GM19395 (cell line): ENCODE measurements around the gene FILIP1L.

ENCODE experiments used
- ATAC-seq: cut with Tn5 transposase; IDR thresholded peaks from one replicate; pipeline ENCODE4 v1.9.1; 2021; ENCODE audit warnings: mild to moderate bottlenecking, moderate library complexity; ENCODE audit not compliant: unreplicated experiment

FILIP1L gene

DNA sequence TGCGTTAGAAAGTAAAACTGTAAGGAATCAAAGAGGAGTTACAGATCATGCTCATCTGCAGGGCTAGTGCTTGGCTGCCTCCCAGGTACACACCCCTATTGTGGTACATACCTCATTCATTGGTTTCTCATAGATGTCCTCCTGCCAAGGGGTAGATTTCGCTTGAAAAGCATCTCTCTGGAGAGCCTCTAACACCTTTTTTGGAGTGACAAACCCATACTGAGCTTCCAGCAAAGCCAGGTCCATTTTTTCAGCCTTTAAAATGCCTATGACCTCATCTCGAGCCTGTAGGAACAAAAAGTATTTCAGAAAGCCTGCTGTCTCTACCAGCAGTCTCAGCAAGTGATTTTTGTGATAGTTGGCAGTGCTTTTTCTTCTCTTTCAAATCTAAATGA, 184.6 kb downstream of the FILIP1L start:
- ATAC-seq: no peak

DNA sequence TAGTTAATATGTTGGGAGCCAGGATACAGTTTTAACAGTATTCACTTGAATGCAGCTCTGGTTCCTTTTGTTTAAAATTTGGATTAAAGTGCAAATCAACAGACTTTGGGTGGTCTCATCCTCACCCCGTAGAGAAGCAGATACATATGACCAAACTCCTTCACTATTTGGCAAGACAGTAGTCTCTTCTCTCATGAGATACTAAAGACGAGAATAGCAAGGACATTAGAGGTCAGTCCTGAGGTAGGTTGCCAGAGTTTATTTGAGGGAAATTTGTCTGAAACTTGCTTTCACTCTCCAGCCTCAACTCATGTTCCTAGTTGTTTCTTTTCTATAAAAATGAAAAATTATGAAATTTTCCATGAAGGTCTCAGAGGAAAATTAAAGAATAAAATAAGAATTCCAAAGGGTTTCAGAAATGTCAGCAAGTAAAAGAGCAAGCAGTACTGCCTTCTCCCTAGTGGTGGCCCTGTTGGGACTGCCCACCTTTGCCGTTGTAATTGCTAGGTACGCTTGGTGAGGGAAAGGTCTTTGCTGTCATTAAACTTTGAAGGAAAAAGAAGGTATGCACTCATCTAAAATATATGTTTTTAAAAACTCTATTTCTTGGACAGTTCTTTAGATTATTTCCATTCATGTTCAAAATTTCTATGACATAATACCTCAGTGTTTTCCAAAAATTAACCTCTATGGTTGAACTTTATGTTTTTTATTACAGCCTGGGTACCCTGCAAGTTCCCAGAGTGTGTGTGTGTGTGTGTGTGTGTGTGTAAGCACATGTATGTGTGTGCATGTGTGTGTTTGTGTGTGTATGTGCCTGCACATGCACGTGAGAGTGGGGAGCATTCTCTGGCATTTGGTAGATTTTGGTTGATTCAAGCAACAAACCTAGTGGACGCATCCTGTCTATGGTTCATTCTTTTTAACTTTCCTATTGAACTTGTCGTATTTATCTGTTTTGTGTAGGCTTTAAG, 185.2 kb downstream of the FILIP1L start:
- no peak for ATAC-seq

DNA sequence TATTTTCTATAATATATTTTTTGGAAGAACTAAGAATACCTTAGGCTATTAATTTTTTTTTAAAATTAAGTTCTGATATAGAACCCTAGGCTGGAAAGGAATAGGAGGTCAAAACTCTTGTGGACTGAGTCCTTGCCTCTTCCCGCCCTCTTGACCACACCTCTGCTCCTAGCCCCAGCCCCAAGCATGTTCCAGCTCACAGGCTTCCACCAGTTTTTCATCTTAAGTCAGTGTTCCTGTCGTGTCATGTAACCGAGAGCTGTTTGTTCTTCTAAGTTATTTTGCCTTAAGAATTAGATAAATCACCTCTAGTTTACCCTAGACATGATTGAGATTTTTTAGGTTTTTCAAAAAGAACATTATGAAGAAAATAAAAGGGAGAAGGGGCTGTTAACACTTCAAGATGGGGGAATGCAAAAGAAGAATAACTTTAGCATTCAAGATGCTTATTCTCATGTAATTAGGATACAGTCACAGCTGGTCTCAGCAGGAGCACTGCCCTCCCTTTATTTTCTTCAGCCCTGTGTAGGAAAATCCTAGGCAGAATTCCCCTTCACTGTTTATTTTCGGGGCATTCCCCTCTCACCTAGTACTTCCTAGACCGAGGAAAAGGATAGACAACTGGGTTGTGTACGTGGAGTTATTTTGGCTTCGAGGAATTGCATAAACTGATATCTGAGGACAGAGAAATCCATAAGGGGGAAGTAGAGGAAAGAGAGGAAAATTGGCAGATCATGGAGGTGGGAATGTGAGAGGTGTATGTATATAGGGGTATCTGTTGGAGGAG, 186.4 kb downstream of the FILIP1L start:
- ATAC-seq: no peak

DNA sequence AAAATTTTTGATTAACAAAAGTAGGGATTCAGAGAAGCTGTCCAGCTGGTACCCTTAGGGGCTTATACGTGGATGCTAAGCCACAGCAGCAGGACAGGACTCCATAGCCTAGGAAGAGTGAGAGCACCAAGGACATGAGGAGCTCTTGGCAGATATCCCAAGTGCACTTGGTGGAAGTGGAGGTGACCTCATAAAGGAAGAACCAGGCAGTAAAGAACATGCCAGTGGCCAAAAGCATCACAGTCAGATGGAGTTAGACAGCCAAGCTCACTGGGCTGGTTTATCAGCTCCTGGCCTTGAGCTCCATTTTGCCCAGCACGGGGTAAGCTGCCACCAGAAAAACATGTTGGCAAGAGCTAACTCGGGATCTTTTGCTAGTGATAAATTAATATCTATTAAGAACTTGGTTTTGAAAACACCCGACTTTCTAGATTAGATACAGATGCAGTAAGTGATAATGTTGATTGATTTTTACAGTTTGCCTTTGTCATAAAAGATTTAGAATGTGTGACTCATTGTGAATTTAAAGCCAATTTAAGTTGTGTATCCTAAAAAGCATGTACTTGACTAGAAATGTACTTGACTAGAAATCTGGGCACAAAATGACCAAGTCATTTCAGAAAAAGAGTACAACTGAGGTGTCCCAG, 188.6 kb downstream of the FILIP1L start:
- ATAC-seq: no peak

DNA sequence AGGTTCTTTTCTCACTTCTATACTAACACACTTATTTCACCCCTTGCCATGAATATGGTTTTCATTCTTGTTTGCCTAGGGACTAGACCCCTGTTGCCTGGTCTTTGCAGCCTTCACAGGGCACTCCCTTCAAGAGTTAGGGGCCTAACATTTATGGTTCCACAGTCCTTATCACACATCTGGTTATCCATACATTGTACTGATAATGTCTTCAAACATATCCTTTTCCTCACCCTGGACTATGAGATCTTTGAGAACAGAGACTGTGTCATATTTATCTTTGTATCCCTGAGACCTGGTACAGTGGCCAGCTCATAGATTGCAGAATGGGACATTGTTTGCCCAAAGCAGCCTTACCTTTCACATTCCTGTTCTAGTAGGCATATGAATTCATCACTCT, 190.4 kb downstream of the FILIP1L start:
- no peak for ATAC-seq

DNA sequence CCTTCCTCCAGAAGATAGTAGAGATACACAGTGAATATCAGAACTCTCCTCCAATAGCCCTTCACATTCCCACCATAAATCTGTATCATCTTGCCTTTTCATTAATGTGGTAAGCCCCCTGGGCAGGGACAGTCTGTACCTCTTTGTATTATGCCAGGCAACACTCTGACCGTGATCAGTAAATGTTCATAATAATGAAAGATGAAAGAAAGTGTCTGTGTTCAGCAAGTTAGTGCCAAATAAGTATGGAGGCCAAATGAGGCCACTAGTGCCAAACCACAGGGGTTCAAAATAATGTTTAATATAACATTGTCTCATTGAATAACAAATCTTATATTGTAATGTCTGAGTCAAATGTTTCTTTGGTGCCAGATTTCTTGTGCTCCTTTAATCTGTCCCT, 192.3 kb downstream of the FILIP1L start:
- no peak for ATAC-seq

DNA sequence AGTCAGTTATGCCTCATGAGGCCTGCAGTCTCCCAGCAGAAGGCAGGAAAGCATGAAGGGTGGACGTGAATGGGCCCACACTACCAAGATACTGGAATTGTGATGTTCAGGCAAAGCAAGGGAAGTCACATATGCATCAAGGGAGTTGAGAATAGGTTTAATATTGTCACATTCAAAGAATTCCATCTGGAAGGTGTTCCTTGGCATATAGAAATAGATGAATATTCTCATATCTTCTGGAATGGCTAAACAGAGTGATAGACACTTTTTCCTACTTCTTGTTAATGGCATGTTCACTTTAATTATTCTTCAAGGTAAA, 193.0 kb downstream of the FILIP1L start:
- no peak for ATAC-seq

DNA sequence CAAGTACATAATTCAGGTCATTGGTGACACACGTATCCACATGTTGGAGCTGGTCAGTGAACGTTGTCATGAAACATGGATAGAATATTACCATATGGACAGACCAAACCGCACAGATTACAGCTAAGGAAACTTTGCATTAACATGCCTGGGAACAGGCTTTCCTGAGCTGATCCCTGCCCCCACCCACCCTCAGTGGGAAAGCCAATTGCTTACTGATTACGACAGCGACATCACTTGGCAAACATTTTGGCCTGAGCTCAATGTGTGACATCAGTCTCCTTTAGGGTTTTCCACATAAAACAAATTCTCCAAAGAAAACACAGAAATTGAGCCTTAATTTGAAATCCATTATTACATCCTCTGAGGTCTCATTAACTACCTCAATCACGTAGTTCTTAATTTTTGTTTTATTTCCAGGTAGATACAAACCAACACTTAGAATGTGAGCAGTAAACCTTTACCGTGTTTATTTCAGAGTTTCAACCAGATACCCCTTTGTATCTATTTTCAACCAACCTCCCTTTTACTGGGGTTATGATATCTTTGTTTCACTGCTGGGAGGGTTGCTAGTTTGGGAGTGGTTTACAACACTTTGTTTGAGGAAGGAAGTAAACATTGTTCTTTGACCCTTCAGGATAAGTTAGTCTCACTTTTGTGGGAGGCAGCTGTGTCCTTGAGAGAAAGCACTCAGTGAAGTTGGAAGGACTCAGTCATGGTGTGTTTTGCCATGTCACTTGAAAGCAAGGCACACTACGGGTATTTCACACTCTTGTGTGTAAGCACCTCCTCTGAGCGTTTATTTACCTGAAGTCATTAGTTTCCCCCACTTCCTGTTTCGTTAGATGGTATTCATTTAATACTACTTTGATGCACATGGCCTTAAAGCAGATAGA, 193.6 kb downstream of the FILIP1L start:
- ATAC-seq: no peak

DNA sequence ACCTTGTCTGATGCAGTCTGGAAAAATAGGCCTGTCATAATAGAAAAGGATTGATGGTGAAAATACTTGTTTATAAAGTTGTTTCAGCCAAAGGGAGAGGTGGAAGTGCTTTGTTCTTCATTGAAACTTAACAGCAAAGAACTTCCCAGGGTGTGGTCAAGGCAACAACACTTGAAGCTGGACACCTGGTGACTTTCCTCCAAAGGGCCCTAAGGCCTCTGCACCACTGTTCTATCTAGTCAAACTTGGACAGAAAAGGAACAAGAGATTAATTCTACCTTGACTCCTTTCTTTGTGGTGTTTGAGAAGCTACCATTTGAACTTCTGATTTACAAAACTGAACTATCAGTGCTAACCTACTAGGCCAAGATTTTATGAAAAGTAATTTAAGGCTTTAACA, 194.6 kb downstream of the FILIP1L start:
- no peak for ATAC-seq

DNA sequence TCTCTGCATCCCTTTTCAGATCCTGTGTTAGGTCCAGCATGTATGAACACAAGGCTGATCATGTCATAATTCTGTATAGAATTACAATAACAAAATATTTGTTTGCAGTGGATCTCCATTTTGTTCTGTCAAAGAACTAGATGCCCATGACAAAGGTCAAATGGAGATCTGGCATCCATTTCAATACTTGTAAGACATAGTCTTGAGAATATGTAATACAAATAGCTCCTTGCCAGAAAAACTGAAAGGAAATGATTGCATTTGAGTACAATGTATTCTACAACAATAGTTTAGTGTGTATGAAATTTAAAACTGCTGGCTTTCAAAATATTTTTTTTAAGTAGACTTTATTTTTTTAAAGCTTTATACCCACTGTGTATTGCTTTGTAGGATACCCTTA, 195.6 kb downstream of the FILIP1L start:
- ATAC-seq: no peak

DNA sequence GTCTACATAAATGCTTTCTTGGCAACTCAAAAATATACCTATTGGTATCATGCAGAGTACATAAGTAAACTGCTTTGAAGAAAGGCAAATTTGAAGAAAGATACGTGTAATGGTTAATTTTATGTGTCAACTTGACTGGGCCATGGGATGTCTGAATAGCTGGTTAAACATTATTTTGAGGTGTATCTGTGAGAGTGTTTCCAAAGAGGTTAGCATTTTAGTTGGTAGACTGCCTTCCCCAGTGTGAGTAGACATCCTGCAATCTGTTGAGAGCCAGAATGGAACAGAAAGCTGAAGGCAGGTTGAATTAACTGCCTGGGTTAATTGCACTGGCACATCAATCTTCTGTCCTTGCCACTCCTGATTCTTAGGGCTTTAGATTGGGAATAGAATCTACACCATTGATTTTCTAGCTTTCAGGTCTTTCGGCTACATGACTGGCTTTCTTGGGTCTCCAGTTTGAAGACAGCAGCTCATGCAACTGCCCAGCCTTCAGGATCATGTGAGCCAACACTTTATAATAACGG, 198.3 kb downstream of the FILIP1L start:
- no peak for ATAC-seq

DNA sequence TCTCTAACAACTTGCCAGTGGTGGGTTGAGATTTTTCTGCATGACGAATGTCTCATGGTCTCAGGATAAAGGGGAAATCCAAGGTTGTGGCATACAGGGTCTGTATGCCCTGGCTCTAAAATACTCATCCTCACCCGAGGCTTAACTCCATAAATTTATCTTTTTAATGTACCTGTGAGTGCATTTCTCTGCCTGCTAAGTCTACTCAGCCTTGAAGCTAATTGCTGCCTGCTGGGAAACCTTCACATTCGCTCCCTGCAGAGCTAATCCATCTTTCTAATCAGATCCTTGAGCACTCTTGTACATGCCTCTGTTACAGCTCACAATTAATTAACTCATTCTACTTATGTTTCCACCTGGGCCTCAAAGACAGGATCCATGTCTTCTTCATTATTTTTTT, 202.9 kb downstream of the FILIP1L start:
- ATAC-seq: no peak

DNA sequence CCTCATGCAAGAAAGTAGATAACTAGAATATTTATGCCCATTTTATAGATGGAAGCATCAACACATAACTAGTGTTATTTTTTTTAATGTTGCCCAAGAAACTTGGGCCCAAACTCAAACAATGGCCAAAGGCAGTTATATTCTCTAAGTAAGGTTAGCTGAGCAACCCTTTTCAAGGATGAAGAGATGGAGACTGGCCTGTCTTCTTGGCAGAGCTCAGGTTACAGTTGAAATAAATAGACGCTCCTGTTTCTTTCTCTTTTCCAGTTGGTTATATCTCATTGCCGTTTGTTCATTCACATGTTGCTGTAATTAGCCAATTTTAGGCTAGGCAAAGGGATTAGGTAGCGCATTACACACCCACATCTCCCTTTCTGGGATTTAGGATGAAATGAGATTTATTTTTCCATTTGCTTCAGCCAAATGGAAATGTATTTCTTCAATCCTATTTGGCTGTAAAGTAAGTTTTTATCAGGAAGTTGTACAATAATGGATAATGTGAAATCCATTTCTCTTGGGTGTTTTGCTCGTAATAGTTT, 203.5 kb downstream of the FILIP1L start:
- no peak for ATAC-seq

DNA sequence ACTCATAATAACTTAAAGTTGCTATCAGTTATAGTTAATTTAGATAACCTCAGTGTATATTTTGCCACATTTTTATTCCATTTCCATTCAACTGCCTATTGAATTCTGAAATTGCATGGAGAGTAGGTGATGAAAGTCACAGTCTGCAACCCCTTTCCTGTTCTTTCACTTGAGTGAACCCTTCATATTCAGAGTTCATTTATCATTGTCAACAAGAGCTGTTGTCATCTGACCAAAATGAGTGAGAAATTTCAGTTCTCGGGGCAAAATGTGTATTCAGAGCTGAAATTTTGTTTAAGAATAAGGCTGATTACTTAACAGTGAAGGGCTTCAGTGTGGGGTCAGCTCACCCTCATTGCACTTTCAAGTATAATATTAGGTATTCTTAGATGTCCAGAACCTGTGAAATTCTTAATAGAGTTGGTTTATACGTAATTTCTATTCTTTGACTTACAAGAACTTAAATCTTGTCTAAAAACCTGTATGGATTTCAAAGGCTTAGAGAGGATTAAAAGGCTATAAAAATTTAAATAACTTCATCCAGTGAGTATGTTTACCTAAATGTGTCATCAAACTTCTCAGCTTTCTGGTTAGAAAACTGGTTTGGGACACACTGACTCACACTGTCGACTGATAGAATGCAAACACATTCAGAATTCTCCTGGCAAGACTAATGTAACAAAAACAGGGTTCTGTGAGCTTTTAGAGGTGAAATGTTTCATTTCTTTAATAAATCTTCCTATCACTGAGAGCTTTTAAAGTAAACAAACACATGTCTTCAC, 204.4 kb downstream of the FILIP1L start:
- ATAC-seq: no peak

DNA sequence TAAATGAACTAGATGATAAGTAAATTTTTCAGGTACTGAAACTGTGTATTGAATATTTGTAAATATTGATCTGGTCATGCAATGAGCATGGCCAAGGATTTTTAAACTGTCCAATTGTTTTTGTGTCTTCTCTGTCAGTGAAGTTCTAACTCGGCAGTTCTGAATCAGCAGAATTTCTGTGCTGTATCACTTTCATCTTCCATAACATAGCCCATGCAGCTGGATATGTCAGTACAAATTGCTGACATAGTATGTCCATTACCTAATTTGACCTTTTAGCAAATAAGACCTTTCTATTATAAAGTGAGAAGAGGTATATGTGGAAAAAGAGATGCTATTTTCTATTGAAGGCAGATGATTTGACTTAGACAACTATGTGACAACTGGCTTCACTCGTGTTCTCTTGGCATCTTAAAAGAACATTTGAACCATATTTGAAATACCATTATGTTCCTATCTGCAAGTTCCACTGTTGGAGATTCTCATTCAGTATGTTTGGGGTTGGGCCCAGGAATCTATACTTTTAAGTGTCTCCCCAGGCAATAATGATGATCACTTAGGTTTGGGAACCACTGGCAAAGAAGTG, 206.2 kb downstream of the FILIP1L start:
- no peak for ATAC-seq

DNA sequence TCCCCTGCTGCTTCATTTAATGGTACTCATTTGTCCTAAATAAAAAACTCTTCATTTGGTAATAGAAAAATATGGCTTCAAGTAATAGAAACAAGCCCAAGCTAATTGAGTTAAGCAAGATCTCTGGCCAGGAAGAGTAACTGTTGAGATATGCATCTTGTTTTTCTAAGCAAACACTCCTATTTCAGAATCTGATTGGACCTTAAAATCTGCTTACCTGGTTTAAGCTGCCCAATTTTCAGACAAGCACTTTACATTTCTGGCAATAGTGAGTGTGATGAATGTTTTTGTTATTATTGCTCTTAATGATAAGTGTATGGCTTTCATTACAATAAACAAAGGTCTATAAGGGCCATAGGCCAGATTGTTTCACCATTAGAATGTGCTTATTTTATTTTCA, 210.4 kb downstream of the FILIP1L start:
- ATAC-seq: no peak

DNA sequence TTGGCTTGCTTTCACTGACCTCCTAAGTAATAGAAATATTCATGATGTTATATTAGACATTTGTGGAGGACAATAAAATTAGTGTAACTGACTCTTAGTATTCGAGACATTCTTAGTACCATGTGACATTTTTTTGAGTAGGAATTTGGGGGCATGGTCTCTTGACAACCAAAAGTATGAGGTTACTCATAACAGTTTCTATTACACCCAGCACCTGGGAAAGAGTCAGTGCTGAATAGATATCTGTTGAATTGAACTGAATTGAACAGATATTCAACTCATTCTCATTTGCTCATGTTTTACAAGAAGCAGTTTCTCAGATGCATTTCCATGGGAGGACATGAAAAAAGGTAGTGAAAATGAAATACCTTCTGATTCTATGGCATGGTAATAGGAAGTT, 212.2 kb downstream of the FILIP1L start:
- ATAC-seq: no peak

DNA sequence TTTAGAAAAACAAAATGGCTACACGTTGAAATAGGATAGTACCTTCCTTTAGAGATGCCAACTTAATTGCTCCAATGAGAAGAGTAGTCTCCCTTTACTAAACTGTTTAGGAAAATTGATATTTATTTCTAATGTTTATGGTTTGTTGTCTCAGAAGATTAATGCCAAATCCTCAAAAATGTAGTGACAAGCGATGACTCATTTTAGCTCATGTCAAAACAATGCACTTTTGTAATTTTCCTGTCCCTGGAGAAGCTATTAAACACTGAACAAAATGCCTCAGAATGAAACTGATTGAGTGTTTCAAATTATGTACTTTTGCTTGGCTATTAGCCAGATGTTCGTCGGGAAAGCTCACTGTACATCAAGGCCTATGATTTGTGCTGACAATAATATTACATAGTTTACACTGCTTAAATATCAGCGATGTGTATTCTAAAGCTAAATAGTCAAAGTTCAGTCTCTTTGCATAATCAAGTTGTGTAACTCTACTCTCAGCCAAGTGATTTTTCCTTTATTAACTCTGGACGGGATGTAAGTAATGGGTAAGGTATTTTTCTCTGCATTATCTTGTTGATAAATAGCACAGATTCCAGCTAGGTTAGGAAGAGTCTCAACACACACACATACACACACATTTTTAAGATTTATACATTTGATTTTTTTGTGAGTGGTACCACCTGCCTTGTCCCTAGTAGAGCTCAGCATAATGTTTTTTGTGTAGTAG, 212.9 kb downstream of the FILIP1L start:
- ATAC-seq: no peak
